SK-N-SH (cell line): Measurements from ENCODE around the gene SLC22A2. TPM values are rescaled to one million over a fixed set of nuclear protein-coding genes. Genes with fewer than 3 reads are reported as not detected.

ENCODE experiments used
- CTCF ChIA-PET: fragments of 300-600, 350-600 bp; formaldehyde crosslinking; extraction: SDS; loops from one replicate; lab custom pipeline; 2021; lab: Yijun Ruan, JAX
- POLR2A ChIA-PET: fragments of 350-600 bp; sonication (Branson Sonifier 250); formaldehyde crosslinking; extraction: SDS; loops from one replicate; lab custom pipeline; 2020; ENCODE audit warnings: antibody characterized with exemption, inconsistent platforms; lab: Yijun Ruan, JAX
- DNase-seq: peaks from one replicate; pipeline ENCODE4 v3.0.0; 2012
- H2AFZ ChIP-seq: fragments of 200-600 bp; sonication (generic); 2 replicates; pipeline ENCODE4 v1.8.1; 2016; ENCODE audit warnings: antibody characterized with exemption, mild to moderate bottlenecking, low read depth
- H3F3A ChIP-seq: fragments of 200-600 bp; sonication (generic); replicated peaks from 2 replicates; pipeline ENCODE3; 2016; ENCODE audit warnings: antibody characterized with exemption, mild to moderate bottlenecking; ENCODE audit not compliant: insufficient read depth
- H3K27ac ChIP-seq, 2 experiments: fragments of 200-500 bp in 1 of 2; fragments of 200-600 bp in 1 of 2; sonication (Bioruptor generic) in 1 of 2; sonication (generic), shearing (Covaris generic) in 1 of 2; 2 replicates each; pipeline versions ENCODE4 v1.5.1 to v1.6.1; 2014 to 2016; ENCODE audit warnings: low read depth in 2 of 2, inconsistent platforms in 1 of 2, low read length in 1 of 2, mild to moderate bottlenecking in 1 of 2, mixed read lengths in 1 of 2
- H3K27me3 ChIP-seq: fragments of 200-600 bp; sonication (generic), shearing (Covaris generic); 2 replicates; pipeline ENCODE4 v1.6.1; 2016; ENCODE audit warnings: mixed run types; ENCODE audit not compliant: insufficient read depth
- H3K36me3 ChIP-seq, 2 experiments: fragments of 200-500 bp in 1 of 2; fragments of 200-600 bp in 1 of 2; sonication (Bioruptor generic) in 1 of 2; sonication (generic) in 1 of 2; replicated peaks in 1 of 2; 2 replicates each; pipeline versions ENCODE3 to v1.5.1; 2014 to 2016; ENCODE audit warnings: low read length in 1 of 2, mild to moderate bottlenecking in 1 of 2; ENCODE audit not compliant: insufficient read depth in 2 of 2, control insufficient read depth in 1 of 2
- H3K4me1 ChIP-seq, 2 experiments: fragments of 200-500 bp in 1 of 2; fragments of 200-600 bp in 1 of 2; sonication (Bioruptor generic) in 1 of 2; sonication (generic), shearing (Covaris generic) in 1 of 2; 2 replicates each; pipeline versions ENCODE4 v1.5.1 to v1.6.1; 2014 to 2016; ENCODE audit warnings: low read depth in 1 of 2, low read length in 1 of 2, mixed run types in 1 of 2; ENCODE audit not compliant: insufficient read depth in 2 of 2, control insufficient read depth in 1 of 2
- H3K4me2 ChIP-seq: fragments of 200-600 bp; sonication (generic), shearing (Covaris generic); 2 replicates; pipeline ENCODE4 v1.6.1; 2017; ENCODE audit warnings: mixed run types
- H3K4me3 ChIP-seq, 2 experiments: fragments of 200-500 bp in 1 of 2; fragments of 200-600 bp in 1 of 2; sonication (Bioruptor generic) in 1 of 2; sonication (generic), shearing (Covaris generic) in 1 of 2; 2 replicates each; pipeline versions ENCODE4 v1.5.1 to v1.8.1; 2014 to 2016; ENCODE audit warnings: low read depth in 2 of 2, inconsistent platforms in 1 of 2, low read length in 1 of 2, mild to moderate bottlenecking in 1 of 2, mixed read lengths in 1 of 2, moderate library complexity in 1 of 2
- H3K79me2 ChIP-seq: fragments of 200-600 bp; sonication (generic); 2 replicates; pipeline ENCODE4 v1.8.1; 2017; ENCODE audit warnings: mild to moderate bottlenecking; ENCODE audit not compliant: insufficient read depth
- H3K9ac ChIP-seq: fragments of 200-600 bp; sonication (generic); 2 replicates; pipeline ENCODE4 v1.6.1; 2017; ENCODE audit warnings: mixed run types
- H3K9me2 ChIP-seq: fragments of 200-600 bp; sonication (generic); 2 replicates; pipeline ENCODE4 v1.6.1; 2017; ENCODE audit warnings: mixed run types
- H3K9me3 ChIP-seq: fragments of 200-600 bp; sonication (generic); 2 replicates; pipeline ENCODE4 v1.6.1; 2017; ENCODE audit warnings: mixed run types, mild to moderate bottlenecking, moderate library complexity
- H4K20me1 ChIP-seq: fragments of 200-600 bp; sonication (generic); 2 replicates; pipeline ENCODE4 v1.6.1; 2017; ENCODE audit warnings: mild to moderate bottlenecking, mixed run types; ENCODE audit not compliant: insufficient read depth
- CHD2 ChIP-seq: fragments of 150-350 bp; IDR thresholded peaks from 2 replicates; pipeline ENCODE4 v1.6.1; 2018; ENCODE audit warnings: low read length; ENCODE audit not compliant: partially characterized antibody
- ELF1 ChIP-seq: IDR thresholded peaks from 2 replicates; pipeline ENCODE4 v1.4.0; 2012
- FOSL2 ChIP-seq: IDR thresholded peaks from 2 replicates; pipeline ENCODE4 v1.4.0; 2012; ENCODE audit warnings: low read depth, mild to moderate bottlenecking, moderate library complexity, borderline replicate concordance
- FOXM1 ChIP-seq: IDR thresholded peaks from 2 replicates; pipeline ENCODE4 v1.4.0; 2012; ENCODE audit warnings: low read depth, mild to moderate bottlenecking
- JUND ChIP-seq: IDR thresholded peaks from 2 replicates; pipeline ENCODE4 v1.4.0; 2012
- MEF2A ChIP-seq: IDR thresholded peaks from 2 replicates; pipeline ENCODE4 v1.4.0; 2012; ENCODE audit warnings: low read depth, borderline replicate concordance
- MXI1 ChIP-seq: IDR thresholded peaks from 2 replicates; pipeline ENCODE4 v1.6.1; 2012; ENCODE audit warnings: mild to moderate bottlenecking, low read depth, low read length, improper control_type of control experiment
- NFIC ChIP-seq: IDR thresholded peaks from 2 replicates; pipeline ENCODE4 v1.4.0; 2012; ENCODE audit warnings: borderline replicate concordance
- POLR2AphosphoS5 ChIP-seq: IDR thresholded peaks from 2 replicates; pipeline ENCODE4 v1.6.1; 2012; ENCODE audit warnings: low read depth, low read length
- RFX5 ChIP-seq: IDR thresholded peaks from 2 replicates; pipeline ENCODE4 v1.6.1; 2012; ENCODE audit warnings: mild to moderate bottlenecking, improper control_type of control experiment, low read length
- RXRA ChIP-seq: IDR thresholded peaks from 2 replicates; pipeline ENCODE4 v1.4.0; 2012; ENCODE audit warnings: low read depth, mild to moderate bottlenecking, borderline replicate concordance
- TAF1 ChIP-seq: IDR thresholded peaks from 2 replicates; pipeline ENCODE4 v1.6.1; 2012; ENCODE audit warnings: low read depth, mild to moderate bottlenecking, low read length, moderate library complexity, borderline replicate concordance
- TCF12 ChIP-seq: IDR thresholded peaks from 2 replicates; pipeline ENCODE4 v1.4.0; 2012
- TEAD4 ChIP-seq: IDR thresholded peaks from 2 replicates; pipeline ENCODE4 v1.4.0; 2012; ENCODE audit warnings: mild to moderate bottlenecking, borderline replicate concordance; ENCODE audit not compliant: insufficient read depth
- YY1 ChIP-seq: IDR thresholded peaks from 2 replicates; pipeline ENCODE4 v1.4.0; 2012; ENCODE audit warnings: low read depth, mild to moderate bottlenecking
- WGBS: methylation state at CpG from one replicate; pipeline ENCODE4 v1.1.6; 2017; ENCODE audit warnings: low lambda C conversion rate; 5-methylcytosine and 5-hydroxymethylcytosine counted together
- polyA plus RNA-seq, 3 experiments: library from polyadenylated mRNA; depleted of rRNA; stranded (reverse); fragments of >200 nt; gene quantifications; 2 replicates each; pipeline ENCODE4 v1.2.3, GENCODE V29; 2012
- TF ChIP-seq, protein P1 (sequence below): IDR thresholded peaks from 2 replicates; pipeline ENCODE4 v1.4.0; 2012; ENCODE audit warnings: low read depth
- TF ChIP-seq, protein P2 (sequence below): IDR thresholded peaks from 2 replicates; pipeline ENCODE4; 2012
- TF ChIP-seq, protein P3 (sequence below): fragments of 150-350 bp; IDR thresholded peaks from 2 replicates; pipeline ENCODE4 v1.6.1; 2017; ENCODE audit warnings: antibody characterized with exemption, low read length, low read depth, borderline replicate concordance
- TF ChIP-seq, protein P4 (sequence below): fragments of 150-350 bp; IDR thresholded peaks from 2 replicates; pipeline ENCODE4 v1.6.1; 2016; ENCODE audit warnings: mild to moderate bottlenecking, low read depth, low read length
- TF ChIP-seq, protein P5 (sequence below): fragments of 200-600 bp; sonication (generic); IDR thresholded peaks from 2 replicates; pipeline ENCODE4 v1.6.1; 2017; ENCODE audit warnings: antibody characterized with exemption, mild to moderate bottlenecking, moderate library complexity

The SLC22A2 gene
- polyA plus RNA-seq, 1 of the 3 experiments (the other 2 are of a cell fraction), result not detected

DNA sequence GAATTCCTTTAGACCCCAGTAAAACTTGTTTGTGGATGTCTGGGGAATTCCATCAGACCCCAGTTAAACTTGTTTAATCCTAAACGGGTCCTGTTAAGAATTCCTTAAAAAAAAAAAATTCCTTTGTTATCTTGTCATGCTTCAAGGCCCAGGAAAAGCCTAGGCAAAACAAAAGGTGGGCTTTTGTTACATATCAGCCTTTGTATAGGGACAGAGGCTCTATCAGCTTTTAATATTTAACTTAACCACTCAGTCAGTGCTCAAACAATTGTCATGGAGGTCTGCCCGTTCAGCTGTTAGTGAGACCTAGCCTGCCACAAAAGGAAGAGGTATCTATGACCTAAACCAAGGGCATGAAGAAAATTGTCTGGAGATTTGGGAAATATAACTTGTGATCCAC lies 83.9 kb downstream of the SLC22A2 start:
- Histone ChIP-seq H3K9me2 (no peaks in the 10 kb centered on the region), H4K20me1 (no peaks in the 10 kb centered on the region), H3F3A (no peaks in the 10 kb centered on the region), H3K36me3 (no peaks in the 10 kb centered on the region), H2AFZ (no peak overlapping the region), H3K9ac (no peak overlapping the region), H3K9me3 (no peaks in the 10 kb centered on the region), H3K4me2 (no peak overlapping the region), H3K27me3 (peaks cover 12% of the 10 kb centered on the region), H3K27ac (no peak overlapping the region), H3K4me1 (no peaks in the 10 kb centered on the region), H3K79me2 (no peaks in the 10 kb centered on the region), H3K4me3 (no peak overlapping the region)
- no peak for DNase-seq
- TF ChIP-seq TCF12, result no peak
- no peak for TF ChIP-seq FOXM1
- no peak for TF ChIP-seq YY1
- no peak for TF ChIP-seq JUND
- no peak for TF ChIP-seq RFX5
- TF ChIP-seq NFIC, result no peak
- no peak for TF ChIP-seq TAF1
- no peak for TF ChIP-seq ELF1
- TF ChIP-seq, protein P1, sequence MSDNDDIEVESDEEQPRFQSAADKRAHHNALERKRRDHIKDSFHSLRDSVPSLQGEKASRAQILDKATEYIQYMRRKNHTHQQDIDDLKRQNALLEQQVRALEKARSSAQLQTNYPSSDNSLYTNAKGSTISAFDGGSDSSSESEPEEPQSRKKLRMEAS, result no peak
- TF ChIP-seq, protein P2, sequence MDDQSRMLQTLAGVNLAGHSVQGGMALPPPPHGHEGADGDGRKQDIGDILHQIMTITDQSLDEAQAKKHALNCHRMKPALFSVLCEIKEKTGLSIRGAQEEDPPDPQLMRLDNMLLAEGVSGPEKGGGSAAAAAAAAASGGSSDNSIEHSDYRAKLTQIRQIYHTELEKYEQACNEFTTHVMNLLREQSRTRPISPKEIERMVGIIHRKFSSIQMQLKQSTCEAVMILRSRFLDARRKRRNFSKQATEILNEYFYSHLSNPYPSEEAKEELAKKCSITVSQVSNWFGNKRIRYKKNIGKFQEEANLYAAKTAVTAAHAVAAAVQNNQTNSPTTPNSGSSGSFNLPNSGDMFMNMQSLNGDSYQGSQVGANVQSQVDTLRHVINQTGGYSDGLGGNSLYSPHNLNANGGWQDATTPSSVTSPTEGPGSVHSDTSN, result no peak
- no peak for TF ChIP-seq CHD2
- no peak for TF ChIP-seq FOSL2
- WGBS, result 0% methylated on average over 2 of the region's 2 CpGs
- CTCF ChIA-PET, result interaction anchor here (1.5 kb wide), 1 partner anchor 36 kb away, joined by 4 read pairs; no protein-coding TSS in a partner anchor
- POLR2A ChIA-PET, result no interaction called here

DNA sequence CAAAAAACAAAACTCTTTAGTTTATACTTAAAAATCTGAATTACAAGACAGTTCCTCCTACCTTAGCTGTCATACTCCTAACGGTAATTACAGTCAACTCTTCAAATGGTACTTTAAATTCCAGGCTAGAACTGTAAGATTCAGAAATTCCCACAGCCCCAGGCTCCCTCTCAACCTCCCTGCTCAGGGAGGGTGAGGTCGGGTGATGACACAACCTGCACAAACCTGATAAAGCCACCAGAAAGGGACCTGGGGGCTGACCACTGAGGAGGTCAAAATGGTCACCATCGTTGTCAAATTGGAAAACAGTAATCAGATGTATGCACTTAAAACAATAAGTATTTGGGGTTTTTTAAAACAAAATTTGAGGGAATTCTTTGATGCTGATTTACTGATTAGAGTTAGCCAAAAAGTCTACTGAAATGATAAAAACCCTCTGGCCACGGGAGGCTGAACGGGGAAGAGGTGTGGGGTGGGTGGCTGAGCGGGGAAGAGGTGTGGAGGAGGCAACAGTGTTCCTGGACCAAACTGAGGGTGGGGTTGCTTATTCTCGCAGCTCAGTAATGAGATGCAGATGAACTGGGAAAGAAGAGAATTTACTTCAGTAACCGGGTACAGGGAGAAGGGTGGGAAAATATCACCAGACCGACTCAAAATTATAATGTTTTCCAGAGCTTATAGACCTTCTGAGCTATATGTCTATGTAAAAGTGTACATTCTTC lies 84.7 kb downstream of the SLC22A2 start:
- Histone ChIP-seq H3K4me2 (no peak overlapping the region), H3K4me1 (no peaks in the 10 kb centered on the region), H3K27ac (no peak overlapping the region), H3K9me2 (no peaks in the 10 kb centered on the region), H2AFZ (no peak overlapping the region), H3F3A (no peaks in the 10 kb centered on the region), H3K79me2 (no peaks in the 10 kb centered on the region), H3K9ac (no peak overlapping the region), H4K20me1 (no peaks in the 10 kb centered on the region), H3K27me3 (peaks cover 12% of the 10 kb centered on the region), H3K36me3 (no peaks in the 10 kb centered on the region), H3K9me3 (no peaks in the 10 kb centered on the region), H3K4me3 (no peak overlapping the region)
- ChIA-PET CTCF (interaction anchor here (1.5 kb wide), 1 partner anchor 36 kb away, joined by 4 read pairs; no protein-coding TSS in a partner anchor), POLR2A (no interaction called here)
- 8% methylated on average over 9 of the region's 9 CpGs for WGBS
- DNase-seq, result no peak
- TF ChIP-seq, protein P3, sequence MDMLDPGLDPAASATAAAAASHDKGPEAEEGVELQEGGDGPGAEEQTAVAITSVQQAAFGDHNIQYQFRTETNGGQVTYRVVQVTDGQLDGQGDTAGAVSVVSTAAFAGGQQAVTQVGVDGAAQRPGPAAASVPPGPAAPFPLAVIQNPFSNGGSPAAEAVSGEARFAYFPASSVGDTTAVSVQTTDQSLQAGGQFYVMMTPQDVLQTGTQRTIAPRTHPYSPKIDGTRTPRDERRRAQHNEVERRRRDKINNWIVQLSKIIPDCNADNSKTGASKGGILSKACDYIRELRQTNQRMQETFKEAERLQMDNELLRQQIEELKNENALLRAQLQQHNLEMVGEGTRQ, result no peak
- TF ChIP-seq TAF1, result no peak
- no peak for TF ChIP-seq ELF1
- no peak for TF ChIP-seq YY1
- TF ChIP-seq MXI1, result no peak
- no peak for TF ChIP-seq CHD2
- TF ChIP-seq, protein P4, sequence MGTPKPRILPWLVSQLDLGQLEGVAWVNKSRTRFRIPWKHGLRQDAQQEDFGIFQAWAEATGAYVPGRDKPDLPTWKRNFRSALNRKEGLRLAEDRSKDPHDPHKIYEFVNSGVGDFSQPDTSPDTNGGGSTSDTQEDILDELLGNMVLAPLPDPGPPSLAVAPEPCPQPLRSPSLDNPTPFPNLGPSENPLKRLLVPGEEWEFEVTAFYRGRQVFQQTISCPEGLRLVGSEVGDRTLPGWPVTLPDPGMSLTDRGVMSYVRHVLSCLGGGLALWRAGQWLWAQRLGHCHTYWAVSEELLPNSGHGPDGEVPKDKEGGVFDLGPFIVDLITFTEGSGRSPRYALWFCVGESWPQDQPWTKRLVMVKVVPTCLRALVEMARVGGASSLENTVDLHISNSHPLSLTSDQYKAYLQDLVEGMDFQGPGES, result no peak
- TF ChIP-seq, protein P5, sequence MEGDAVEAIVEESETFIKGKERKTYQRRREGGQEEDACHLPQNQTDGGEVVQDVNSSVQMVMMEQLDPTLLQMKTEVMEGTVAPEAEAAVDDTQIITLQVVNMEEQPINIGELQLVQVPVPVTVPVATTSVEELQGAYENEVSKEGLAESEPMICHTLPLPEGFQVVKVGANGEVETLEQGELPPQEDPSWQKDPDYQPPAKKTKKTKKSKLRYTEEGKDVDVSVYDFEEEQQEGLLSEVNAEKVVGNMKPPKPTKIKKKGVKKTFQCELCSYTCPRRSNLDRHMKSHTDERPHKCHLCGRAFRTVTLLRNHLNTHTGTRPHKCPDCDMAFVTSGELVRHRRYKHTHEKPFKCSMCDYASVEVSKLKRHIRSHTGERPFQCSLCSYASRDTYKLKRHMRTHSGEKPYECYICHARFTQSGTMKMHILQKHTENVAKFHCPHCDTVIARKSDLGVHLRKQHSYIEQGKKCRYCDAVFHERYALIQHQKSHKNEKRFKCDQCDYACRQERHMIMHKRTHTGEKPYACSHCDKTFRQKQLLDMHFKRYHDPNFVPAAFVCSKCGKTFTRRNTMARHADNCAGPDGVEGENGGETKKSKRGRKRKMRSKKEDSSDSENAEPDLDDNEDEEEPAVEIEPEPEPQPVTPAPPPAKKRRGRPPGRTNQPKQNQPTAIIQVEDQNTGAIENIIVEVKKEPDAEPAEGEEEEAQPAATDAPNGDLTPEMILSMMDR, result no peak
- no peak for TF ChIP-seq POLR2AphosphoS5
- TF ChIP-seq, protein P1, result no peak
- TF ChIP-seq RXRA, result no peak
- TF ChIP-seq MEF2A, result no peak
- TF ChIP-seq TEAD4, result no peak
